GM19324 (cell line): ENCODE results near the gene LRCH3.

Experiments used
- ATAC-seq: cut with Tn5 transposase; IDR thresholded peaks from one replicate; pipeline ENCODE4 v1.9.1; 2021; ENCODE audit warnings: mild to moderate bottlenecking, moderate library complexity; ENCODE audit not compliant: unreplicated experiment, low FRiP score

Gene LRCH3

GRCh38 chr3:197833930-197834715, 43.1 kb downstream of the LRCH3 start:
- ATAC-seq, result no peak

GRCh38 chr3:197835509-197835908, 44.5 kb downstream of the LRCH3 start:
- ATAC-seq, result no peak

- ATAC-seq, result no peak
Measured at GRCh38 chr3:197836244-197836643, 45.2 kb downstream of the LRCH3 start.

GRCh38 chr3:197837282-197837681, 46.2 kb downstream of the LRCH3 start:
- ATAC-seq, result no peak

DNA sequence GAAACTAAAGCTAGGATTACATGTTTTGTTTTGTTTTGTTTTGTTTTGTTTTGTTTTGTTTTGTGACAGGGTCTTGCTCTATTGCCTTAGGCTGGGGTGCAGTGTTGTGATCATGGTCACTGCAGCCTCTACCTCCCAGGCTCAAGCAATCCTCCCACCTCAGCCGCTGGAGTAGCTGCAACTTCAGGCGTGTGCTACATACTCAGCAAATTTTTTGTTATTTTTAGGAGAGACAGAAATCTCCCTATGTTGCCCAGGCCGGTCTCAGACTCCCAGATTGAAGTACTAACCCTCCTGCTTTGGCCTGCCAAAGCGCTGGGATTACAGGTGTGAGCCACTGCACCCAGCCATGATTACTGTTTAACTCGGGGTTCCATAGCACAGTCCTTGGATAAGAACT, 50.7 kb downstream of the LRCH3 start:
- ATAC-seq, result no peak

GRCh38 chr3:197846491-197846890, 55.4 kb downstream of the LRCH3 start:
- no peak for ATAC-seq

GRCh38 chr3:197847866-197848401, 56.9 kb downstream of the LRCH3 start:
- ATAC-seq, result no peak

DNA sequence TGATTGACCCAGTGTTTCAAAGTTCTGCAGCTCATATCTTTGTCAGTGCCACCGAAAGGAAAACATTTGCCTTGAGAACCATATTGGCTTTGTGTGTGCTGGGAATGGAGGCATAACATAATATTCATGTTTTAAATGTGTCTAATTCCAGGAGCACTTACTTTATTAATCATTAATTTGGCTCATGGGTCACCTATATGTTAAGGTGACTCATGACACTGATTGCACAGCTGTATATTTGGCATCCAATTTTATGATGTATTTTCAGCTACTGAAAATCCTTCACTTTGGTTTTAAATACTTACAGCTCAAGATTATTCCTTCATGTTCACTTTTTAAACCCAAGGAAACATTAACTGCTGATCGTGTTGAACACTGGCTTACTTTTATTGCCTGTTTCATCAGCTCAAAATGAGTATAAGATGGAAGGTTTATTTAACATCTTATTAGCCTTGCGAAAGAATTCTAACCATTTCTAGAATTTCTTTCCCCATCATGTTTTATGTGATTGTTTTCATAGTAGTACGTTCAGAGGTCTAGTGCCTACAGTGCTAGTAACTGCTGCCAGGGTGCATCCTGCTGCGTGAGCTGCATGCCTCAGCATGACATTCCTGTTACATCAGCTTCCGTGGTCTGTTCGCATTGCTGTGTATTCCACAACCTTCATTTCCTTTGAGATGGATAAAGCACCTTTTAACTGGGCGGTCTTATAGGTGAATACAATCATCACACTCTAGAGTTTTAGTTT, 63.7 kb downstream of the LRCH3 start:
- ATAC-seq, result no peak

GRCh38 chr3:197855571-197855970, 64.5 kb downstream of the LRCH3 start:
- ATAC-seq, result no peak

GRCh38 chr3:197856199-197856816, 65.3 kb downstream of the LRCH3 start:
- no peak for ATAC-seq

GRCh38 chr3:197858133-197858532, 67.1 kb downstream of the LRCH3 start:
- no peak for ATAC-seq

DNA sequence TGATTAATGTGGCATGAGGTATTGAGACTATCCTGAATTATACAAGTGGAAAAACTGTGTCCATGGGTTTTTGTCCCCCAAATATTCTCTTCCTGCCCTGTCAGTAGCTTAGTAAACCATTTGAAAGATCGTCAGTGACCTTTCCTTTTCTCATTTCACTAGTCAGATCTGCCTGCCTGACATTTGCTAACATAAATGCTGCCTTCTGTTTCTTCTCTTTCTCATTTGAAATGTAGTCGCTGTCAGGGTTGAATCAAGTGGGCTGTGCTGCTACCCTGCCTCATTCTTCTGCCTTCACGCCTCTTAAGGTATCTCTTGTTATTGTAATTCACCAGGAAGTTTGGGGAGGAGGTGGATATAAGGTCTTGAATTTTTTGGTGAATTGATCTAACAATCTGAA, 67.5 kb downstream of the LRCH3 start:
- ATAC-seq, result no peak

GRCh38 chr3:197866035-197866434, 75.0 kb downstream of the LRCH3 start:
- no peak for ATAC-seq

- no peak for ATAC-seq
Measured at GRCh38 chr3:197873329-197873728, 82.3 kb downstream of the LRCH3 start.

DNA sequence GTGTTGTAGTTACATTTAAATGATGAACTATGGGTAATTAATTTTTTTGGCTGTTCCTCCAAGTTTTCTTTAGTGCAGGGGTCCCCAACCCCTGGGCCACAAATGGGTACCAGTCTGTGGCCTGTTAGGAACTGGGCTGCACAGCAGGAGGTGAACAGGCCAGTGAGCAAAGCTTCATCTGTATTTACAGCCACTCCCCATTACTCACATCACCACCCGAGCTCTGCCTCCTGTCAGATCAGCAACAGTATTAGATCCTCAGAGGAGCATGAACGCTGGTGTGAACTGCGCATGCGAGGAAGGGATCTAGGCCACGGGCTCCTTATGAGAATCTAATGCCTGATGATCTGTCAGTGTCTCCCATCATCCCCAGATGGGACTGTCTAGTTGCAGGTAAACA, 83.0 kb downstream of the LRCH3 start:
- no peak for ATAC-seq

GRCh38 chr3:197874653-197875052, 83.6 kb downstream of the LRCH3 start:
- ATAC-seq, result no peak

DNA sequence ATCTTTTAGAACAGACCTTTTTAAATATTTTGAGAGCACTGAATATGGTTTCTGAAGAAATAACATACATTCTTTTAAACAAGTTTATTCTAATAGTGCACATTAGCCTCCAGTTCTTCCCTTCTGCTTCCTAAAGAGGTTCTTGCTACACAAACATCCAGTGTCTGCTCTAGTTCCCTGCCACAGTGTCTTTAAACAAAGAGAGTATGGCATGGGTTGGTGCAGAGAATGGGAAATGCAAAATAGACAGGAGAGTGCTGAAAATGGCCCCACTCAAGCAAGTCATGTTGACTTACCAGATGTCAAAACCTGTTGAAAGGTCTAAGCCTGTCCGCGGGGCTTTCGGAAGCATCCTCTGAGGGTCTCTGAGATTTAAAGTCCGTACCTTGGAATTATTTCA, 86.8 kb downstream of the LRCH3 start:
- ATAC-seq, result no peak

DNA sequence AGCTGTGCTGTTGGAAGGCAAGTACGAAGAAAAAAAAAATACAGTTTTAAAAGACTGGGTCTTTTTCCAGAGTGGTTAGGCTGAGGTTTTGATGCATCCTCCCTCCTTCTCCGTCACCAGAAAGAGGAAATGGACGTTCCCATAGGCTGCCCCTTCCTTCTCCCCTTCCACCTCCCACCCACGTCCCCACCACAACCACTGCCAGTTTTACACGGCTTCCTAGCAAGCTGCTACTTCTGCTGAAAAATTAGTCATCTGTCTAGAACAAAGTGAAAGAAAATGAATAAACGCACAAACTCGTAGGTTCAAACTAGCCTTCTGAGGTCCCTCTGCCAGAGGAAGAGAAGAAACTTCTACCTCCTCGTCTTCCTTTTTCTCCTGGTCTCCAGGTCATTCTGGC, 87.4 kb downstream of the LRCH3 start:
- ATAC-seq, result no peak

DNA sequence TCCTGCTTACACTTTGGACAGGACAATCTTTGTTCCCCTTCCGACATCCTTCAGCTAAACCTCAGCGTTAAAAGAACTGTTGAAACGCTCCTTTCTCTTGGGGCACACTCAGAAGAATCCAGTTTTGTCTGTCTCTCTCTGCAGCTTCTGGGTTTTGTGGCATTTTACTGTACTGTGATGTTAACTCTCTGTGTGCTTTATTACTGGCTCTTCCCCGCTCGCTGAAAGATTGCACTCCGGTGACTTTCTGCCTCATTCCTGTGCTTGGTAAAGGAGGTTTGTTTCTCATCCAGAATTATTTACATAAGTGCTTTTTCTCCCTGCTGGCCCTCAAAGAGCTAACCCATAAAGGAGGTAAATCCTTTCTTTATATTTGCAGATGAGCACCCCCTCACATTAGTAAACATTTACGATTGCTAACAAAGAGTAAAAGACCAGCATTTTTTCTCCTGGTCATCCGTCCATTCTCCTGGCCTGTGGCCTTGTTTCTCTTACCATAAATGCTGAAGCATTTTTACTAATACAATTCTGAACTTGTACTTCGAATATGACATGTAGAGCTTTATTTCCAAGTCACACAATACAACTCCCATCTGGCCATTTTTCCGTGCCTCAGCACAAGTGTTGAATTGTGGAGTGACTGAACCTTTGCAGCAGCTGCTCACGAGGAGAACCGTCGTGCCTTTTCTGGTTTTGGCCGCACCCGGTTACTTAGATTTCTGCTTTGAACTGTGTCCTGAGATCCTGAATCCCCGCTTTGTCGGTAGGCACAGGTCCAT, 89.6 kb downstream of the LRCH3 start:
- ATAC-seq, result no peak

DNA sequence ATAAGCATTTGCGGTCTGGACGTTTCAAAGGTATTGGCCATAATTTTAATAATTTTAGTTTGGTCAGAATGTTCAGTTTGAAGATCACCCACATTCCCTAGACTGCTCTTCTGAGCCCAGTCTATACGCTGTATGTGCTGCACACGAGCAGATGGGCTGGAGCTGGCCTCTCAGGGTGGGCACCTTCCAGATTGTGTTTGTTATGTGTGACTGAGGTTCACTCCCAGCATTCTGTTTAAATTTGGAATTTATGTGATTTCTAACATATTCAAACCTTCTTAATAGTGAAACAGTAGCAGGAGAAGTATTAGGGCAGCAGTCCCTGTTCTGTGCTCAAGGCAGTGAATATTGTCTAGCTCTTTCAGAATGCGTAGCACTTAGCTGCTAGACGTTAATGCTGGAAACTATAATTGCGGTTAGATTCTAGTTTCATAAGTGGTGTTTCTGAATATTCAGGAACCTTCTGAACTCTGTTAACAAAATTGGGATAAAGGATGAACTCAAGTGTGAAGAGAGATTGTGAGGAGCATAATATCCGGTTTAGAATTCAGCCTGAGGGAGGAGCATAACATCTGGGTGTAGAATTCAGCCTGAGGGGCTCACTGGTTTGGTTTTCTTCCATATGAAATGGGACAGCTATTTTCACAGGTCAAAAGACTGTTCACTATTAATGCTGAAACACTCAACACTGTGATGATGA, 90.4 kb downstream of the LRCH3 start:
- ATAC-seq, result no peak
